Activated CD4-positive, alpha-beta memory T cell treated with anti-CD3 and anti-CD28 coated beads for 36 hours (primary cell): Measurements from ENCODE around the gene TTLL11. TPM values are rescaled to one million over a fixed set of nuclear protein-coding genes. Genes with fewer than 3 reads are reported as not detected.
"Not testable (repeated sequence)": the region's sequence is repeated elsewhere in the genome, so short reads cannot be mapped to it uniquely, and the experiment has no call there.

Experiments used
- CTCF ChIA-PET: fragments of 350-600 bp; sonication (Branson Sonifier 250); formaldehyde crosslinking; loops from one replicate; lab custom pipeline; 2021; ENCODE audit warnings: antibody characterized with exemption, inconsistent platforms; lab: Charles Lee
- POLR2A ChIA-PET: fragments of 350-600 bp; sonication (Branson Sonifier 250); formaldehyde crosslinking; loops from one replicate; lab custom pipeline; 2021; ENCODE audit warnings: antibody characterized with exemption; lab: Charles Lee
- DNase-seq: peaks from one replicate; pipeline ENCODE4 v3.0.0-alpha.2; 2020
- H3K27ac Mint-ChIP-seq: one replicate; pipeline ENCODE4 v1.8.0; 2021; ENCODE audit warnings: mixed read lengths
- H3K27me3 Mint-ChIP-seq: one replicate; pipeline ENCODE4 v1.8.0; 2021; ENCODE audit warnings: mixed read lengths
- H3K36me3 Mint-ChIP-seq: one replicate; pipeline ENCODE4 v1.8.0; 2021; ENCODE audit warnings: mixed read lengths
- H3K4me1 Mint-ChIP-seq: one replicate; pipeline ENCODE4 v1.8.0; 2021; ENCODE audit warnings: low read depth, mixed read lengths
- H3K4me3 Mint-ChIP-seq: one replicate; pipeline ENCODE4 v1.8.0; 2021; ENCODE audit warnings: mild to moderate bottlenecking, mixed read lengths
- H3K9me3 Mint-ChIP-seq: one replicate; pipeline ENCODE4 v1.8.0; 2021; ENCODE audit warnings: mixed read lengths
- intact Hi-C: fragments of 100-400 bp; cut with micrococcal nuclease; formaldehyde crosslinking; loops from one replicate; pipeline ENCODE4 v1.15.1; 2023
- total RNA-seq, 2 experiments: library from RNA; stranded (reverse); gene quantifications; one replicate each; pipeline ENCODE4 v1.2.3, GENCODE V29; 2021

TTLL11 gene
- total RNA-seq, 2 experiments from 2014 or later = 0.97 TPM

GRCh38 chr9:121807823-121808278, 285.3 kb downstream of the TTLL11 start:
- no peak for DNase-seq
- intact Hi-C loops = no loop called here
- H3K36me3 Mint-ChIP-seq = peaks cover 1% of the 10 kb centered on the region

GRCh38 chr9:121807069-121807822, 285.9 kb downstream of the TTLL11 start:
- Mint-ChIP-seq H3K9me3 (peaks cover 11% of the 10 kb centered on the region), H3K27ac (no peak overlapping the region), H3K27me3 (peaks cover 2% of the 10 kb centered on the region), H3K4me3 (no peak overlapping the region), H3K4me1 (no peaks in the 10 kb centered on the region), H3K36me3 (peaks cover 1% of the 10 kb centered on the region)
- intact Hi-C loops = no loop called here
- ChIA-PET CTCF (no interaction called here), POLR2A (no interaction called here)
- no peak for DNase-seq

More at GRCh38 chr9:121807823-121808278, 285.3 kb downstream of the TTLL11 start:
- H3K27ac Mint-ChIP-seq = no peak overlapping the region
- POLR2A ChIA-PET = no interaction called here
- H3K9me3 Mint-ChIP-seq = peaks cover 11% of the 10 kb centered on the region
- no peak overlapping the region for H3K4me3 Mint-ChIP-seq
- peaks cover 2% of the 10 kb centered on the region for H3K27me3 Mint-ChIP-seq
- CTCF ChIA-PET = no interaction called here
- no peaks in the 10 kb centered on the region for H3K4me1 Mint-ChIP-seq

GRCh38 chr9:121802753-121803152, 290.4 kb downstream of the TTLL11 start:
- no peak overlapping the region for H3K4me3 Mint-ChIP-seq
- H3K27ac Mint-ChIP-seq = no peak overlapping the region
- peaks cover 3% of the 10 kb centered on the region for H3K27me3 Mint-ChIP-seq
- POLR2A ChIA-PET = no interaction called here
- peaks cover 11% of the 10 kb centered on the region for H3K9me3 Mint-ChIP-seq
- CTCF ChIA-PET = no interaction called here
- H3K36me3 Mint-ChIP-seq = peaks cover 1% of the 10 kb centered on the region
- intact Hi-C loops = no loop called here
- no peak for DNase-seq
- H3K4me1 Mint-ChIP-seq = no peaks in the 10 kb centered on the region

- Mint-ChIP-seq H3K36me3 (peaks cover 1% of the 10 kb centered on the region), H3K27me3 (peaks cover 3% of the 10 kb centered on the region), H3K4me1 (no peaks in the 10 kb centered on the region), H3K9me3 (peaks cover 11% of the 10 kb centered on the region), H3K4me3 (no peak overlapping the region), H3K27ac (no peak overlapping the region)
- intact Hi-C loops = no loop called here
- DNase-seq = no peak
- POLR2A ChIA-PET = no interaction called here
- CTCF ChIA-PET = no interaction called here
Measured at GRCh38 chr9:121801579-121801978, 291.5 kb downstream of the TTLL11 start.

- intact Hi-C loops = no loop called here
- Mint-ChIP-seq H3K4me1 (no peaks in the 10 kb centered on the region), H3K4me3 (no peak overlapping the region)
Measured at GRCh38 chr9:121800376-121800775, 292.7 kb downstream of the TTLL11 start.

GRCh38 chr9:121798941-121799340, 294.2 kb downstream of the TTLL11 start:
- CTCF ChIA-PET = no interaction called here
- H3K9me3 Mint-ChIP-seq = peaks cover under 1% of the 10 kb centered on the region
- no peaks in the 10 kb centered on the region for H3K36me3 Mint-ChIP-seq
- H3K4me3 Mint-ChIP-seq = no peak overlapping the region
- H3K27me3 Mint-ChIP-seq = peaks cover 2% of the 10 kb centered on the region
- peak; percentile 5 for DNase-seq
- intact Hi-C loops = no loop called here
- no peaks in the 10 kb centered on the region for H3K4me1 Mint-ChIP-seq
- POLR2A ChIA-PET = no interaction called here
- H3K27ac Mint-ChIP-seq = no peak overlapping the region

More at GRCh38 chr9:121800376-121800775, 292.7 kb downstream of the TTLL11 start:
- no peak overlapping the region for H3K27ac Mint-ChIP-seq
- H3K27me3 Mint-ChIP-seq = peaks cover 3% of the 10 kb centered on the region
- DNase-seq = no peak
- peaks cover 11% of the 10 kb centered on the region for H3K9me3 Mint-ChIP-seq
- CTCF ChIA-PET = no interaction called here
- peaks cover 1% of the 10 kb centered on the region for H3K36me3 Mint-ChIP-seq
- POLR2A ChIA-PET = no interaction called here

GRCh38 chr9:121797081-121797480, 296.0 kb downstream of the TTLL11 start:
- H3K4me1 Mint-ChIP-seq = no peaks in the 10 kb centered on the region
- no peak overlapping the region for H3K27ac Mint-ChIP-seq
- ChIA-PET POLR2A (no interaction called here), CTCF (no interaction called here)
- H3K9me3 Mint-ChIP-seq = no peaks in the 10 kb centered on the region
- DNase-seq = no peak
- H3K27me3 Mint-ChIP-seq = peaks cover 1% of the 10 kb centered on the region
- intact Hi-C loops = no loop called here
- no peak overlapping the region for H3K4me3 Mint-ChIP-seq
- H3K36me3 Mint-ChIP-seq = no peaks in the 10 kb centered on the region

- H3K36me3 Mint-ChIP-seq, CTCF ChIA-PET, H3K27me3 Mint-ChIP-seq, H3K4me1 Mint-ChIP-seq, intact Hi-C loops, H3K27ac Mint-ChIP-seq, H3K4me3 Mint-ChIP-seq, H3K9me3 Mint-ChIP-seq, POLR2A ChIA-PET, DNase-seq: not testable (repeated sequence)
Measured at GRCh38 chr9:121794334-121794733, 298.8 kb downstream of the TTLL11 start.

- H3K27me3 Mint-ChIP-seq, H3K36me3 Mint-ChIP-seq, CTCF ChIA-PET, intact Hi-C loops, H3K4me3 Mint-ChIP-seq, H3K27ac Mint-ChIP-seq, POLR2A ChIA-PET, H3K4me1 Mint-ChIP-seq, H3K9me3 Mint-ChIP-seq: not testable (repeated sequence)
- peak; percentile 5 for DNase-seq
Measured at GRCh38 chr9:121792476-121792875, 300.6 kb downstream of the TTLL11 start.

- Mint-ChIP-seq H3K36me3 (no peaks in the 10 kb centered on the region), H3K4me3 (no peak overlapping the region), H3K9me3 (no peaks in the 10 kb centered on the region), H3K4me1 (no peaks in the 10 kb centered on the region), H3K27ac (no peak overlapping the region), H3K27me3 (peaks cover 2% of the 10 kb centered on the region)
- POLR2A ChIA-PET = no interaction called here
- DNase-seq = no peak
- intact Hi-C loops = no loop called here
- CTCF ChIA-PET = no interaction called here
Measured at GRCh38 chr9:121790841-121791240, 302.3 kb downstream of the TTLL11 start.

GRCh38 chr9:121788686-121789366, 304.3 kb downstream of the TTLL11 start:
- intact Hi-C loops = no loop called here
- CTCF ChIA-PET = no interaction called here
- POLR2A ChIA-PET = no interaction called here
- no peaks in the 10 kb centered on the region for H3K36me3 Mint-ChIP-seq
- H3K9me3 Mint-ChIP-seq = no peaks in the 10 kb centered on the region
- no peak for DNase-seq
- H3K27me3 Mint-ChIP-seq = peaks cover 2% of the 10 kb centered on the region
- no peaks in the 10 kb centered on the region for H3K4me1 Mint-ChIP-seq
- no peak overlapping the region for H3K27ac Mint-ChIP-seq
- no peak overlapping the region for H3K4me3 Mint-ChIP-seq

- intact Hi-C loops = no loop called here
- POLR2A ChIA-PET = no interaction called here
- H3K4me3 Mint-ChIP-seq = no peak overlapping the region
- no peak overlapping the region for H3K27ac Mint-ChIP-seq
- H3K9me3 Mint-ChIP-seq = no peaks in the 10 kb centered on the region
- no peaks in the 10 kb centered on the region for H3K36me3 Mint-ChIP-seq
- CTCF ChIA-PET = no interaction called here
- peaks cover 2% of the 10 kb centered on the region for H3K27me3 Mint-ChIP-seq
- H3K4me1 Mint-ChIP-seq = no peaks in the 10 kb centered on the region
- DNase-seq = no peak
Measured at GRCh38 chr9:121786998-121787422, 306.1 kb downstream of the TTLL11 start.
